A549 (cell line): ENCODE results near the gene ANKRD27.

Experiments used
- CHD2 ChIP-seq: fragments of 150-350 bp; IDR thresholded peaks from 2 replicates; pipeline ENCODE4 v1.6.1; 2014; ENCODE audit warnings: low read length; ENCODE audit not compliant: partially characterized antibody
- CTCF ChIP-seq: fragments of >200 bp; sonication (Bioruptor Twin); formaldehyde crosslinking; IDR thresholded peaks from 3 replicates; pipeline ENCODE4 v1.5.1; 2016
- EHMT2 ChIP-seq: fragments of 200-600 bp; sonication (generic); IDR thresholded peaks from 2 replicates; pipeline ENCODE4 v1.6.1; 2016; ENCODE audit warnings: antibody characterized with exemption, low read depth, mild to moderate bottlenecking, moderate library complexity
- HMGXB4 ChIP-seq: fragments of 250-450 bp; sonication (Bioruptor Pico); IDR thresholded peaks from 2 replicates; pipeline ENCODE4 v1.5.0; 2021; ENCODE audit warnings: mild to moderate bottlenecking, moderate library complexity, borderline replicate concordance
- POLR2AphosphoS2 ChIP-seq: conservative IDR thresholded peaks from 2 replicates; pipeline ENCODE4 v1.6.1; 2012; ENCODE audit warnings: low read length, improper control_type of control experiment, inconsistent platforms
- RAD21 ChIP-seq, 2 experiments: fragments of >200 bp in 1 of 2; sonication (Bioruptor Twin) in 1 of 2; formaldehyde crosslinking in 1 of 2; IDR thresholded peaks in 1 of 2; conservative IDR thresholded peaks in 1 of 2; 2 replicates in 1 of 2; 3 replicates in 1 of 2; pipeline ENCODE4 v1.6.1; 2012 to 2018; ENCODE audit warnings: inconsistent platforms in 1 of 2
- TP53 ChIP-seq: fragments of 250-450 bp; sonication (Bioruptor Pico); IDR thresholded peaks from 2 replicates; pipeline ENCODE4 v1.5.0; 2021; ENCODE audit warnings: mild to moderate bottlenecking, moderate library complexity
- USF2 ChIP-seq: fragments of 450-650 bp; IDR thresholded peaks from 2 replicates; pipeline ENCODE4 v1.6.1; 2014; ENCODE audit warnings: antibody characterized with exemption

- TF ChIP-seq EHMT2 (no peak), CTCF (no peak), CHD2 (no peak), POLR2AphosphoS2 (no peak), TP53 (CRISPR knock-in tag) (no peak), RAD21 (conservative IDR thresholded peaks at IDR 0.05 in 1 of 2, IDR thresholded peaks at IDR 0.05 in 1 of 2) (no peak), USF2 (no peak), HMGXB4 (CRISPR knock-in tag) (no peak)
Measured at GRCh38 chr19:32658527-32658926, 16.5 kb downstream of the ANKRD27 start.
